ENCODE results near the gene SNPH. TPM values are rescaled to one million over a fixed set of nuclear protein-coding genes. Genes with fewer than 3 reads are reported as not detected.

SNPH gene
- total RNA-seq, 2 donors from 2014 or later: 4.6 to 5.5 TPM

DNA sequence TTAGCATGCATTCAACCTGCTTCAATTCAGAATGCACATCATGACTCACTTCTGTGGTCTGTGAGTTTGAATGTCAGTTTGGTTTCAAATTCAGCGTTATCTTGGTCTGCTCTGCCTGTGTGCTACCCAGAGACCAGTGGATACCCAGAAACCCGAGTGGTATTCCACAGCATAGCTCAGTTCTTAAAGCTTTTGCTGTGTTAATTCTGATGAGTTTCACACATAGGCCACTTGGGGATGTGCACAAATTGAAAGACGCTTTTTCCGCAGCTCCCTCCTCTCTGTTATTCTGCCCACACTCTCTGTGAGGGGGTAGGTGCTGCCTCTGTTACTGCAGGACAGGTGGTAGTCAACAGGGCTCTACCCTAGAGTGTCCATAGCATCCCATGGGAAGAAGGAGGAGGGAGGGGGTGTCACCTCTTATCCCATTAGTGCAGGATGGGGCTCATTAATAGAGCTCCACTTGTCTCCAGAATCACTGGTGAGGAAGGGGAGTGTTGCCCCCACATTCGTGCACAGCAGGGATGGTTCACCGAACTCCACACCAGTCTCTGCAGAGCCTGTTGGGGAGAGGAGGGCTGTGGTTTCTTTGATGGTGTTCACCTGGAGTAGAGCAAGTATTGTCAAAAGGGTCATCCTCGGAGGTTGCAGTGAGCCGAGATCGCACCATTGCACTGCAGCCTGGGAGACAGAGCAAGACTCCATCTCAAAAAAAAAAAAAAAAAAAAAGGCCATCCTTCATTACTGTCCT is 92.0 kb downstream of the SNPH start:
- intact Hi-C loops (cut with DNase I): no loop called here
- DNase-seq (no peak), ATAC-seq (no peak)

Other genes starting within 250 kb of the SNPH start
- gene PSMF1, start 147.7 kb upstream of the SNPH start, total RNA-seq: 100 to 1,000 TPM; 117 to 119 TPM
- gene TMEM74B, start 81.3 kb upstream of the SNPH start, total RNA-seq: 1 to 10 TPM; 6.4 to 6.5 TPM
- under 1 TPM in 1 of 2 donors, not detected in 1; 0.24 TPM for gene C20orf202, start 62.8 kb upstream of the SNPH start, total RNA-seq
- not detected for gene RAD21L1, start 40.2 kb upstream of the SNPH start, total RNA-seq
- gene SDCBP2, start 62.8 kb downstream of the SNPH start, total RNA-seq: 1 to 10 TPM; 1.4 to 4.4 TPM
- gene FKBP1A, start 126.8 kb downstream of the SNPH start, total RNA-seq: 100 to 1,000 TPM; 154 to 214 TPM
- 10 to 100 TPM; 48.8 to 62.7 TPM for gene NSFL1C, start 200.6 kb downstream of the SNPH start, total RNA-seq
- gene SIRPB2, start 225.1 kb downstream of the SNPH start, total RNA-seq: 10 to 100 TPM in 1 of 2 donors, 1 to 10 TPM in 1; 5.4 to 10.3 TPM

Data from left cardiac atrium (tissue), 4 donors.